OCI-LY1 (cell line): ENCODE measurements around the gene PCBD1.
A peak's percentile ranks its signal among the peaks of the same experiment; 100 is the strongest.

Experiments used
- H2AFZ ChIP-seq: fragments of 200-600 bp; sonication (generic), shearing (Covaris generic); 2 replicates; pipeline ENCODE4 v1.6.0; 2014; ENCODE audit warnings: antibody characterized with exemption, mild to moderate bottlenecking, low read length
- H3F3A ChIP-seq: fragments of 200-600 bp; sonication (generic), shearing (Covaris generic); 2 replicates; pipeline ENCODE4 v1.6.0; 2014; ENCODE audit warnings: mild to moderate bottlenecking, antibody characterized with exemption, low read length, moderate library complexity; ENCODE audit not compliant: insufficient read depth
- H3K27ac ChIP-seq: fragments of 200-600 bp; sonication (generic); 2 replicates; pipeline ENCODE4 v1.5.1; 2014; ENCODE audit warnings: low read length, mixed run types, mild to moderate bottlenecking, low read depth; ENCODE audit not compliant: poor library complexity, severe bottlenecking
- H3K27me3 ChIP-seq: fragments of 200-600 bp; sonication (generic); 2 replicates; pipeline ENCODE4 v1.6.0; 2014; ENCODE audit warnings: antibody characterized with exemption, mild to moderate bottlenecking, low read length, moderate library complexity; ENCODE audit not compliant: insufficient read depth
- H3K36me3 ChIP-seq: fragments of 200-600 bp; sonication (generic); 2 replicates; pipeline ENCODE4 v1.6.1; 2014; ENCODE audit warnings: mild to moderate bottlenecking, antibody characterized with exemption, low read length, moderate library complexity, mixed read lengths; ENCODE audit not compliant: insufficient read depth
- H3K4me1 ChIP-seq: fragments of 200-600 bp; sonication (generic); 2 replicates; pipeline ENCODE4 v1.5.1; 2014; ENCODE audit warnings: mild to moderate bottlenecking, low read length, moderate library complexity; ENCODE audit not compliant: insufficient read depth, severe bottlenecking
- H3K4me2 ChIP-seq: fragments of 200-600 bp; sonication (generic), shearing (Covaris generic); 2 replicates; pipeline ENCODE4 v1.6.1; 2014; ENCODE audit warnings: low read length
- H3K4me3 ChIP-seq: fragments of 200-600 bp; sonication (generic); 2 replicates; pipeline ENCODE4 v1.5.1; 2014; ENCODE audit warnings: low read length, low read depth, mild to moderate bottlenecking, mixed read lengths; ENCODE audit not compliant: poor library complexity, severe bottlenecking
- H3K79me2 ChIP-seq: fragments of 200-600 bp; shearing (Covaris generic); 2 replicates; pipeline ENCODE4 v1.6.1; 2016; ENCODE audit warnings: mixed run types, low read length, mixed read lengths; ENCODE audit not compliant: insufficient read depth
- H3K9ac ChIP-seq: fragments of 200-600 bp; sonication (generic), shearing (Covaris generic); 2 replicates; pipeline ENCODE4 v1.6.1; 2014; ENCODE audit warnings: mild to moderate bottlenecking, low read length, mixed read lengths
- H3K9me2 ChIP-seq: fragments of 200-600 bp; sonication (generic), shearing (Covaris generic); 2 replicates; pipeline ENCODE4 v1.6.1; 2014; ENCODE audit warnings: low read depth, mild to moderate bottlenecking, low read length, mixed read lengths
- H3K9me3 ChIP-seq: fragments of 200-600 bp; shearing (Covaris generic); 2 replicates; pipeline ENCODE4 v1.6.1; 2014; ENCODE audit warnings: low read length, mixed read lengths
- H4K20me1 ChIP-seq: fragments of 200-600 bp; sonication (generic), shearing (Covaris generic); 2 replicates; pipeline ENCODE4 v1.6.0; 2016; ENCODE audit warnings: mild to moderate bottlenecking, low read length; ENCODE audit not compliant: insufficient read depth
- CTCF ChIP-seq: fragments of 200-600 bp; sonication (generic), shearing (Covaris generic); IDR thresholded peaks from 2 replicates; pipeline ENCODE4 v1.5.1; 2017; ENCODE audit warnings: mild to moderate bottlenecking, antibody characterized with exemption, low read length, moderate library complexity, mixed read lengths
- EZH2 ChIP-seq: fragments of 200-600 bp; sonication (generic), shearing (Covaris generic); IDR thresholded peaks from 2 replicates; pipeline ENCODE4 v1.8.0; 2017; ENCODE audit warnings: borderline replicate concordance, mixed run types, mild to moderate bottlenecking, antibody characterized with exemption, low read length, moderate library complexity, mixed read lengths

Gene PCBD1

GRCh38 chr10:70889291-70889690, 926 bp upstream of the PCBD1 start:
- no peak overlapping the region for H3K9ac ChIP-seq
- no peak overlapping the region for H2AFZ ChIP-seq
- no peak for TF ChIP-seq EZH2
- no peak for TF ChIP-seq CTCF
- H3K27ac ChIP-seq, result no peak overlapping the region
- H3K9me3 ChIP-seq, result peaks cover 4% of the 10 kb centered on the region; the same call in 1 of the 2 replicates
- no peaks in the 10 kb centered on the region for H3K9me2 ChIP-seq
- no peaks in the 10 kb centered on the region for H3K79me2 ChIP-seq
- peaks cover 12% of the 10 kb centered on the region for H3K4me1 ChIP-seq
- H3K4me3 ChIP-seq, result no peak overlapping the region
- no peak overlapping the region for H3K4me2 ChIP-seq
- peaks cover 4% of the 10 kb centered on the region; the same call in 1 of the 2 replicates for H3K27me3 ChIP-seq
- no peaks in the 10 kb centered on the region for H4K20me1 ChIP-seq
- H3F3A ChIP-seq, result no peaks in the 10 kb centered on the region
- peaks cover 4% of the 10 kb centered on the region for H3K36me3 ChIP-seq

DNA sequence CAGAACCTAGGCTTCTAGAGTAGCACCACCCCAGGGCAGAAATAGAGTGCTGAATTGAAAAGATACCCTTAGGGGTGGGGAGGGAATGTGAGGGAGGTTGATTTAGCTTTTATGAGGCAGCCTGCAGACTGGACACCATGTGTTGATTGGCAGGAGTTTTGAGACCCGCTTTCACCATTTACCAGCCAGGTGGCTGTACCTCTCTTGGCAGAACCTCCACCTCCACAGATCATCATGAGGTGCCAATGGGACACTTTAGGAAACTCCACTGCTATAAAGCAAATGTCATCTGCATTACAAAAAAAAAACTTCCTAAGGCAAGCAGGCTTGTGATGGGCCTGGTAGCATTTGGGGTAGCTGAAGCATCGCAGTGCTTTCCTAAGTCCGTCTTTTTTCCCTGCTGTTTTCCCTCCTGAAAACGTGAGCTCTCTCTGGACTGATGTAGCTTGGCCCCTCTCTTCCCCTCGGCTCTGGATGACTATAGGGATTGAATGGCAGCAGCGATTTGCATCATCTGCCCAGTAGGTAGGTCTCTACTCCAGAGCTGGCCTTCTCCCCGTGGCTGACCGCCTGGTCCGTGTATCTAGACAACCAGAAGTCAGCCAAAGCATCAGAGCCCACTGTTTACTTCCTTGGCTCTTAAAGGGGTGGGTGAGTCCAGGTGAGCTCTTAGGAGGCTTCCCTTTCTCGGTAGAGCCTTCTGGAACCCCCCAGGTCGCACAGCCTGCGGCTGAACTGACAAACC, 1.3 kb downstream of the PCBD1 start:
- peaks cover 4% of the 10 kb centered on the region for H3K36me3 ChIP-seq
- H3K4me3 ChIP-seq, result peak overlapping the region; percentile 67
- peak overlapping the region; percentile 69 for H3K4me2 ChIP-seq
- H3K4me1 ChIP-seq, result peaks cover 12% of the 10 kb centered on the region
- H3K27ac ChIP-seq, result no peak overlapping the region
- no peaks in the 10 kb centered on the region for H3K79me2 ChIP-seq
- H3K9ac ChIP-seq, result peak overlapping the region; percentile 62
- H3K27me3 ChIP-seq, result peaks cover 4% of the 10 kb centered on the region; the same call in 1 of the 2 replicates
- TF ChIP-seq CTCF, result no peak
- TF ChIP-seq EZH2, result no peak
- H3K9me2 ChIP-seq, result no peaks in the 10 kb centered on the region
- no peaks in the 10 kb centered on the region for H3F3A ChIP-seq
- H2AFZ ChIP-seq, result no peak overlapping the region
- H3K9me3 ChIP-seq, result peaks cover 4% of the 10 kb centered on the region; the same call in 1 of the 2 replicates
- no peaks in the 10 kb centered on the region for H4K20me1 ChIP-seq

- Histone ChIP-seq H3K27me3 (peaks cover 2% of the 10 kb centered on the region; the same call in 1 of the 2 replicates), H3K79me2 (no peaks in the 10 kb centered on the region), H3K36me3 (peaks cover 4% of the 10 kb centered on the region), H4K20me1 (no peaks in the 10 kb centered on the region), H3K9me2 (no peaks in the 10 kb centered on the region), H3K4me1 (peaks cover 12% of the 10 kb centered on the region), H3K9ac (no peak overlapping the region), H2AFZ (no peak overlapping the region), H3K4me2 (no peak overlapping the region), H3K4me3 (no peak overlapping the region), H3F3A (no peaks in the 10 kb centered on the region), H3K9me3 (peaks cover 4% of the 10 kb centered on the region; the same call in 1 of the 2 replicates), H3K27ac (no peak overlapping the region)
- TF ChIP-seq CTCF (no peak), EZH2 (no peak)
Observed at GRCh38 chr10:70885931-70886903, 2.1 kb downstream of the PCBD1 start.
